A549 (cell line): ENCODE measurements around the gene PPM1M. TPM values are rescaled to one million over a fixed set of nuclear protein-coding genes. Genes with fewer than 3 reads are reported as not detected.

Source experiments
- ATAC-seq, 2 experiments: fragments of 200-7000 bp in 1 of 2; fragments of >200 bp in 1 of 2; cut with Nextera tagmentation in 1 of 2; cut with Tn5 transposase in 1 of 2; 3 replicates each; pipeline versions ENCODE4 v1.8.0 to v1.9.1; 2018 to 2020; ENCODE audit warnings: mild to moderate bottlenecking in 1 of 2, moderate library complexity in 1 of 2
- CTCF ChIA-PET: fragments of 300-600 bp; sonication (Branson Sonifier 250); formaldehyde crosslinking; extraction: SDS; loops from one replicate; lab custom pipeline; 2021; ENCODE audit warnings: antibody characterized with exemption, inconsistent platforms; lab: Yijun Ruan, JAX
- POLR2A ChIA-PET: fragments of 350-600 bp; formaldehyde crosslinking; extraction: SDS; loops from one replicate; lab custom pipeline; 2021; ENCODE audit warnings: antibody characterized with exemption, inconsistent platforms; lab: Yijun Ruan, JAX
- DNase-seq, 2 experiments: peaks; one replicate each; pipeline versions ENCODE4 v3.0.0 to v3.0.0-alpha.2; 2011 to 2016; ENCODE audit warnings: low read depth in 1 of 2, low spot score in 1 of 2
- FAIRE-seq: peaks from 2 replicates; lab custom pipeline; 2011; peaks lifted over from hg19 to GRCh38; lab: Jason Lieb, UNC
- H3K27ac ChIP-seq, 2 experiments: fragments of >200 bp; sonication (Bioruptor Twin); formaldehyde crosslinking; 3 replicates each; pipeline ENCODE4 v1.5.1; 2016 to 2017
- H3K4me1 ChIP-seq: fragments of >200 bp; sonication (Bioruptor Twin); formaldehyde crosslinking; 3 replicates; pipeline ENCODE4 v1.6.1; 2016
- H3K4me2 ChIP-seq: fragments of >200 bp; sonication (Bioruptor Twin); formaldehyde crosslinking; 3 replicates; pipeline ENCODE4 v1.6.1; 2016
- H3K4me3 ChIP-seq: fragments of >200 bp; sonication (Bioruptor Twin); formaldehyde crosslinking; 3 replicates; pipeline ENCODE4 v1.5.1; 2016
- H3K9me3 ChIP-seq: fragments of >200 bp; sonication (Bioruptor Twin); formaldehyde crosslinking; 3 replicates; pipeline ENCODE4 v1.6.1; 2016
- ATOH8 ChIP-seq: fragments of 250-450 bp; sonication (Bioruptor Pico); IDR thresholded peaks from 2 replicates; pipeline ENCODE4 v1.5.0; 2020; ENCODE audit warnings: low read depth, mild to moderate bottlenecking, moderate library complexity
- FOSL2 ChIP-seq, 2 experiments: fragments of 450-650 bp in 1 of 2; fragments of >200 bp in 1 of 2; sonication (Bioruptor Twin) in 1 of 2; formaldehyde crosslinking; IDR thresholded peaks; 2 replicates each; pipeline versions ENCODE4 v1.5.0 to v1.6.1; 2016 to 2020; ENCODE audit warnings: mild to moderate bottlenecking in 1 of 2, moderate library complexity in 1 of 2
- GATA3 ChIP-seq: IDR thresholded peaks from 2 replicates; pipeline ENCODE4 v1.6.1; 2012; ENCODE audit warnings: borderline replicate concordance
- HMGXB4 ChIP-seq: fragments of 250-450 bp; sonication (Bioruptor Pico); IDR thresholded peaks from 2 replicates; pipeline ENCODE4 v1.5.0; 2021; ENCODE audit warnings: mild to moderate bottlenecking, moderate library complexity, borderline replicate concordance
- HOXB5 ChIP-seq: fragments of 250-450 bp; sonication (Bioruptor Pico); IDR thresholded peaks from 2 replicates; pipeline ENCODE4 v1.5.0; 2020; ENCODE audit warnings: mild to moderate bottlenecking, moderate library complexity
- KDM5A ChIP-seq: fragments of 200-600 bp; sonication (generic); IDR thresholded peaks from 2 replicates; pipeline ENCODE4 v1.6.1; 2016; ENCODE audit warnings: antibody characterized with exemption, mild to moderate bottlenecking
- MAFK ChIP-seq: fragments of 450-650 bp; IDR thresholded peaks from 2 replicates; pipeline ENCODE4 v1.6.1; 2014; ENCODE audit not compliant: partially characterized antibody
- MAX ChIP-seq: IDR thresholded peaks from 2 replicates; pipeline ENCODE4 v1.6.1; 2012
- NFE2L2 ChIP-seq: fragments of 150-350 bp; conservative IDR thresholded peaks from 2 replicates; pipeline ENCODE4 v1.6.1; 2014; ENCODE audit warnings: low read length
- PHF8 ChIP-seq: fragments of 200-600 bp; sonication (generic); IDR thresholded peaks from 2 replicates; pipeline ENCODE4 v1.6.1; 2016; ENCODE audit warnings: low read depth, mild to moderate bottlenecking, antibody characterized with exemption, moderate library complexity, borderline replicate concordance
- POLR2A ChIP-seq: IDR thresholded peaks from 2 replicates; pipeline ENCODE4 v1.6.1; 2012; ENCODE audit warnings: mild to moderate bottlenecking, low read length
- RAD21 ChIP-seq, 2 experiments: fragments of >200 bp in 1 of 2; sonication (Bioruptor Twin) in 1 of 2; formaldehyde crosslinking in 1 of 2; IDR thresholded peaks in 1 of 2; conservative IDR thresholded peaks in 1 of 2; 2 replicates in 1 of 2; 3 replicates in 1 of 2; pipeline ENCODE4 v1.6.1; 2012 to 2018; ENCODE audit warnings: inconsistent platforms in 1 of 2
- RCOR1 ChIP-seq: fragments of 150-350 bp; IDR thresholded peaks from 2 replicates; pipeline ENCODE4 v1.6.1; 2014; ENCODE audit warnings: antibody characterized with exemption, low read length, low read depth
- REST ChIP-seq: fragments of 200-600 bp; sonication (generic); IDR thresholded peaks from 2 replicates; pipeline ENCODE4 v1.6.1; 2016; ENCODE audit warnings: antibody characterized with exemption, mild to moderate bottlenecking, moderate library complexity
- SMC3 ChIP-seq: fragments of >200 bp; sonication (Bioruptor Twin); formaldehyde crosslinking; IDR thresholded peaks from 3 replicates; pipeline ENCODE4 v1.6.1; 2018; ENCODE audit warnings: inconsistent platforms
- SREBF2 ChIP-seq: fragments of 450-650 bp; IDR thresholded peaks from 2 replicates; pipeline ENCODE4 v1.6.1; 2014; ENCODE audit warnings: mild to moderate bottlenecking, moderate library complexity
- TFCP2L1 ChIP-seq: fragments of 250-450 bp; sonication (Bioruptor Pico); IDR thresholded peaks from 2 replicates; pipeline ENCODE4 v1.5.0; 2021; ENCODE audit warnings: mild to moderate bottlenecking
- TP53 ChIP-seq: fragments of 250-450 bp; sonication (Bioruptor Pico); IDR thresholded peaks from 2 replicates; pipeline ENCODE4 v1.5.0; 2021; ENCODE audit warnings: mild to moderate bottlenecking, moderate library complexity
- ZNF302 ChIP-seq: fragments of 250-450 bp; sonication (Bioruptor Pico); IDR thresholded peaks from 2 replicates; pipeline ENCODE4 v1.9.0; 2021; ENCODE audit warnings: inconsistent platforms, mild to moderate bottlenecking, moderate library complexity
- WGBS: methylation state at CpG from one replicate; pipeline ENCODE4 v1.1.6; 2017; ENCODE audit errors: missing lambda C conversion rate; 5-methylcytosine and 5-hydroxymethylcytosine counted together
- polyA plus RNA-seq, 4 experiments: library from polyadenylated mRNA; depleted of rRNA in 3 of 4; stranded (reverse); fragments of >200 nt; fragmentation: RNase III in 1 of 4; extraction: RNeasy Plus Mini Kit Qiagen cat#74134 plus additional on column Dnase treatment in 1 of 4; gene quantifications; 2 replicates in 3 of 4; 3 replicates in 1 of 4; pipeline ENCODE4 v1.2.3, GENCODE V29; 2011 to 2017

The PPM1M gene
- polyA plus RNA-seq, 2 of the 4 experiments (the other 2 are of a cell fraction) = 5.9 to 6.3 TPM

- TF ChIP-seq FOSL2 (IDR thresholded peaks at IDR 0.05) = no peak
- TF ChIP-seq FOSL2 (CRISPR knock-in tag; IDR thresholded peaks at IDR 0.05) = no peak
- TF ChIP-seq PHF8 = no peak
- TF ChIP-seq GATA3 = no peak
- no peak for TF ChIP-seq POLR2A
- no peak for TF ChIP-seq REST
These were observed 41.2 kb downstream of the PPM1M start (continued) for GRCh38 chr3:52286777-52287110.

GRCh38 chr3:52288674-52289073 lies 43.1 kb downstream of the PPM1M start:
- POLR2A ChIA-PET = interaction anchor here (0.7 to 3.1 kb wide), 3 partner anchors 11 to 161 kb away, joined by 3 to 30 read pairs (median 3); partner anchors contain the start of gene WDR82
- Histone ChIP-seq H3K4me2 (peak overlapping the region; percentile 85), H3K4me1 (peaks cover 45% of the 10 kb centered on the region), H3K27ac (peak overlapping the region; percentile 98 to 100), H3K4me3 (peak overlapping the region; percentile 83), H3K9me3 (no peaks in the 10 kb centered on the region)
- FAIRE-seq (no peak), ATAC-seq (no peak), DNase-seq (no peak)
- WGBS = 99% methylated on average over 6 of the region's 6 CpGs
- CTCF ChIA-PET = interaction anchor here (0.7 to 17.0 kb wide), 5 partner anchors 9 to 75 kb away, joined by 3 to 311 read pairs (median 3); partner anchors contain the start of gene WDR82
- TF ChIP-seq HMGXB4 (CRISPR knock-in tag) (no peak), MAX (no peak), ZNF302 (CRISPR knock-in tag) (no peak), HOXB5 (CRISPR knock-in tag) (no peak), NFE2L2 (no peak), TFCP2L1 (CRISPR knock-in tag) (no peak), MAFK (no peak), RCOR1 (no peak), RAD21 (conservative IDR thresholded peaks at IDR 0.05 in 1 of 2, IDR thresholded peaks at IDR 0.05 in 1 of 2) (no peak), SREBF2 (no peak), KDM5A (no peak), SMC3 (no peak), TP53 (CRISPR knock-in tag) (no peak), ATOH8 (CRISPR knock-in tag) (no peak)
